COLO668 (cell line): ENCODE measurements around the gene UGT1A10.
"Not testable (repeated sequence)": the region's sequence is repeated elsewhere in the genome, so short reads cannot be mapped to it uniquely, and the experiment has no call there.

ENCODE experiments used
- DNase-seq: peaks from one replicate; lab custom pipeline; 2025; ENCODE audit not compliant: unreplicated experiment; lab: John Stamatoyannopoulos, UW

The UGT1A10 gene

GRCh38 chr2:233655043-233655442 is 18.8 kb downstream of the UGT1A10 start:
- DNase-seq = no peak

GRCh38 chr2:233655943-233656342 is 19.7 kb downstream of the UGT1A10 start:
- DNase-seq = not testable (repeated sequence)

GRCh38 chr2:233656443-233656842 is 20.2 kb downstream of the UGT1A10 start:
- no peak for DNase-seq

GRCh38 chr2:233658610-233659009 is 22.4 kb downstream of the UGT1A10 start:
- no peak for DNase-seq

- DNase-seq = no peak
These were observed 27.7 kb downstream of the UGT1A10 start for GRCh38 chr2:233663911-233664310.

- no peak for DNase-seq
These were observed 32.5 kb downstream of the UGT1A10 start for GRCh38 chr2:233668605-233669260.

- DNase-seq = no peak
These were observed 35.3 kb downstream of the UGT1A10 start, which contains the start of gene UGT1A9 for GRCh38 chr2:233671290-233672161. UGT1A9 (plus strand) TSS chr2:233671898; CDS start chr2:233671935, 37 bp downstream.

- no peak for DNase-seq
These were observed 36.6 kb downstream of the UGT1A10 start for GRCh38 chr2:233672886-233673285.

- DNase-seq = no peak
These were observed 37.6 kb downstream of the UGT1A10 start for GRCh38 chr2:233673896-233674295.

- no peak for DNase-seq
These were observed 38.1 kb downstream of the UGT1A10 start for GRCh38 chr2:233674314-233674713.

GRCh38 chr2:233674995-233675394 is 38.7 kb downstream of the UGT1A10 start:
- DNase-seq = no peak

- no peak for DNase-seq
These were observed 39.8 kb downstream of the UGT1A10 start for GRCh38 chr2:233676046-233676445.

- no peak for DNase-seq
These were observed 42.9 kb downstream of the UGT1A10 start for GRCh38 chr2:233679196-233679595.

GRCh38 chr2:233680361-233681045 is 44.3 kb downstream of the UGT1A10 start:
- DNase-seq = no peak

GRCh38 chr2:233681521-233682099 is 45.4 kb downstream of the UGT1A10 start, which contains the start of gene UGT1A7:
UGT1A7 (plus strand) TSS chr2:233681901; CDS start chr2:233681938, 37 bp downstream.
- no peak for DNase-seq

GRCh38 chr2:233684640-233685039 is 48.4 kb downstream of the UGT1A10 start:
- no peak for DNase-seq

GRCh38 chr2:233686928-233687327 is 50.7 kb downstream of the UGT1A10 start:
- DNase-seq = no peak

GRCh38 chr2:233688341-233688740 is 52.1 kb downstream of the UGT1A10 start:
- no peak for DNase-seq

- DNase-seq = no peak
These were observed 52.8 kb downstream of the UGT1A10 start for GRCh38 chr2:233689031-233689430.

- DNase-seq = no peak
These were observed 53.3 kb downstream of the UGT1A10 start for GRCh38 chr2:233689501-233689900.

- DNase-seq = no peak
These were observed 54.2 kb downstream of the UGT1A10 start for GRCh38 chr2:233690444-233690843.
